Measurements from ENCODE around the gene PRDX2. TPM values are rescaled to one million over a fixed set of nuclear protein-coding genes. Genes with fewer than 3 reads are reported as not detected.
A peak's percentile ranks its signal among the peaks of the same experiment; 100 is the strongest.

The PRDX2 gene
- total and polyA plus RNA-seq, 9 donors = 143 to 191 (median 174) TPM

- Histone ChIP-seq H3K36me3 (ENCODE audit: control insufficient read depth, insufficient read depth, low read length) (no peaks in the 10 kb centered on the region), H3K27ac (ENCODE audit: low read length) (peak overlapping the region; percentile 90), H3K4me3 (ENCODE audit: low read length) (peak overlapping the region; percentile 56), H3K4me1 (ENCODE audit: control insufficient read depth, insufficient read depth, low read length) (peaks cover 81% of the 10 kb centered on the region), H3K9me3 (replicated peaks; ENCODE audit: control insufficient read depth, low read depth, low read length) (no peaks in the 10 kb centered on the region), H3K27me3 (ENCODE audit: control insufficient read depth, insufficient read depth, low read length) (no peaks in the 10 kb centered on the region)
- DNase-seq = no peak
- WGBS (ENCODE audit: insufficient coverage) = 0% methylated on average over 8 of the region's 12 CpGs
Measured at GRCh38 chr19:12782174-12782423, 19.5 kb downstream of the PRDX2 start.

- WGBS (ENCODE audit: insufficient coverage) = 20% methylated on average over 7 of the region's 15 CpGs
- H3K9me3 ChIP-seq (replicated peaks; ENCODE audit: control insufficient read depth, low read depth, low read length) = no peaks in the 10 kb centered on the region
- peak overlapping the region; percentile 99 for H3K27ac ChIP-seq (ENCODE audit: low read length)
- H3K4me3 ChIP-seq (ENCODE audit: low read length) = peak overlapping the region; percentile 70
- H3K4me1 ChIP-seq (ENCODE audit: control insufficient read depth, insufficient read depth, low read length) = peaks cover 64% of the 10 kb centered on the region
- H3K27me3 ChIP-seq (ENCODE audit: control insufficient read depth, insufficient read depth, low read length) = no peaks in the 10 kb centered on the region
- no peaks in the 10 kb centered on the region for H3K36me3 ChIP-seq (ENCODE audit: control insufficient read depth, insufficient read depth, low read length)
- DNase-seq = peak; percentile 91
Measured at GRCh38 chr19:12779162-12779993, 22.2 kb downstream of the PRDX2 start.

GRCh38 chr19:12778905-12779161 is 22.8 kb downstream of the PRDX2 start:
- Histone ChIP-seq H3K36me3 (ENCODE audit: control insufficient read depth, insufficient read depth, low read length) (no peaks in the 10 kb centered on the region), H3K27ac (ENCODE audit: low read length) (peak overlapping the region; percentile 99), H3K4me3 (ENCODE audit: low read length) (peak overlapping the region; percentile 70), H3K4me1 (ENCODE audit: control insufficient read depth, insufficient read depth, low read length) (peaks cover 59% of the 10 kb centered on the region), H3K27me3 (ENCODE audit: control insufficient read depth, insufficient read depth, low read length) (no peaks in the 10 kb centered on the region), H3K9me3 (replicated peaks; ENCODE audit: control insufficient read depth, low read depth, low read length) (no peaks in the 10 kb centered on the region)
- 3% methylated on average over 5 of the region's 6 CpGs for WGBS (ENCODE audit: insufficient coverage)
- no peak for DNase-seq

GRCh38 chr19:12778017-12778904 is 23.3 kb downstream of the PRDX2 start:
- Histone ChIP-seq H3K27me3 (ENCODE audit: control insufficient read depth, insufficient read depth, low read length) (no peaks in the 10 kb centered on the region), H3K27ac (ENCODE audit: low read length) (peak overlapping the region; percentile 99), H3K4me1 (ENCODE audit: control insufficient read depth, insufficient read depth, low read length) (peaks cover 56% of the 10 kb centered on the region), H3K4me3 (ENCODE audit: low read length) (peak overlapping the region; percentile 70), H3K9me3 (replicated peaks; ENCODE audit: control insufficient read depth, low read depth, low read length) (no peaks in the 10 kb centered on the region), H3K36me3 (ENCODE audit: control insufficient read depth, insufficient read depth, low read length) (peaks cover 3% of the 10 kb centered on the region)
- DNase-seq = peak; percentile 92
- WGBS (ENCODE audit: insufficient coverage) = 0% methylated on average over 19 of the region's 44 CpGs

- H3K9me3 ChIP-seq (replicated peaks; ENCODE audit: control insufficient read depth, low read depth, low read length) = no peaks in the 10 kb centered on the region
- no peaks in the 10 kb centered on the region for H3K27me3 ChIP-seq (ENCODE audit: control insufficient read depth, insufficient read depth, low read length)
- DNase-seq = peak; percentile 90
- peaks cover 54% of the 10 kb centered on the region for H3K4me1 ChIP-seq (ENCODE audit: control insufficient read depth, insufficient read depth, low read length)
- 7% methylated on average over 29 of the region's 43 CpGs for WGBS (ENCODE audit: insufficient coverage)
- H3K36me3 ChIP-seq (ENCODE audit: control insufficient read depth, insufficient read depth, low read length) = peaks cover 3% of the 10 kb centered on the region
- H3K4me3 ChIP-seq (ENCODE audit: low read length) = peak overlapping the region; percentile 70
- H3K27ac ChIP-seq (ENCODE audit: low read length) = peak overlapping the region; percentile 99
Measured at GRCh38 chr19:12777217-12778016, 24.2 kb downstream of the PRDX2 start.

- Histone ChIP-seq H3K27me3 (ENCODE audit: control insufficient read depth, insufficient read depth, low read length) (no peaks in the 10 kb centered on the region), H3K27ac (ENCODE audit: low read length) (peak within 1 kb of the TSS; percentile 55), H3K9me3 (replicated peaks; ENCODE audit: control insufficient read depth, low read depth, low read length) (no peaks in the 10 kb centered on the region), H3K4me3 (ENCODE audit: low read length) (peak within 1 kb of the TSS; percentile 79), H3K4me1 (ENCODE audit: control insufficient read depth, insufficient read depth, low read length) (peaks cover 53% of the 10 kb centered on the region), H3K36me3 (ENCODE audit: control insufficient read depth, insufficient read depth, low read length) (peaks cover 5% of the 10 kb centered on the region)
- WGBS (ENCODE audit: insufficient coverage) = 7% methylated on average over 37 of the region's 58 CpGs
- peak; percentile 53 for DNase-seq
Measured at GRCh38 chr19:12774588-12775555, 26.7 kb downstream of the PRDX2 start, which contains the start of gene HOOK2. HOOK2 (minus strand) TSS chr19:12775552; CDS start chr19:12775449, 103 bp downstream.

- Histone ChIP-seq H3K4me1 (ENCODE audit: control insufficient read depth, insufficient read depth, low read length) (peaks cover 46% of the 10 kb centered on the region), H3K36me3 (ENCODE audit: control insufficient read depth, insufficient read depth, low read length) (peaks cover 7% of the 10 kb centered on the region), H3K9me3 (replicated peaks; ENCODE audit: control insufficient read depth, low read depth, low read length) (no peaks in the 10 kb centered on the region), H3K27me3 (ENCODE audit: control insufficient read depth, insufficient read depth, low read length) (no peaks in the 10 kb centered on the region), H3K27ac (ENCODE audit: low read length) (no peak overlapping the region), H3K4me3 (ENCODE audit: low read length) (no peak overlapping the region)
- peak; percentile 48 for DNase-seq
- WGBS (ENCODE audit: insufficient coverage) = 94% methylated on average over 2 of the region's 2 CpGs
Measured at GRCh38 chr19:12773571-12773970, 28.0 kb downstream of the PRDX2 start.

GRCh38 chr19:12772323-12772722 is 29.3 kb downstream of the PRDX2 start:
- no peak overlapping the region for H3K27ac ChIP-seq (ENCODE audit: low read length)
- H3K36me3 ChIP-seq (ENCODE audit: control insufficient read depth, insufficient read depth, low read length) = peaks cover 13% of the 10 kb centered on the region
- no peaks in the 10 kb centered on the region for H3K9me3 ChIP-seq (replicated peaks; ENCODE audit: control insufficient read depth, low read depth, low read length)
- no peaks in the 10 kb centered on the region for H3K27me3 ChIP-seq (ENCODE audit: control insufficient read depth, insufficient read depth, low read length)
- 58% methylated on average over 2 of the region's 4 CpGs for WGBS (ENCODE audit: insufficient coverage)
- no peak for DNase-seq
- H3K4me1 ChIP-seq (ENCODE audit: control insufficient read depth, insufficient read depth, low read length) = peaks cover 34% of the 10 kb centered on the region
- no peak overlapping the region for H3K4me3 ChIP-seq (ENCODE audit: low read length)

GRCh38 chr19:12770922-12771321 is 30.7 kb downstream of the PRDX2 start:
- H3K27ac ChIP-seq (ENCODE audit: low read length) = no peak overlapping the region
- no peak overlapping the region for H3K4me3 ChIP-seq (ENCODE audit: low read length)
- peaks cover 37% of the 10 kb centered on the region for H3K4me1 ChIP-seq (ENCODE audit: control insufficient read depth, insufficient read depth, low read length)
- H3K27me3 ChIP-seq (ENCODE audit: control insufficient read depth, insufficient read depth, low read length) = no peaks in the 10 kb centered on the region
- DNase-seq = no peak
- peaks cover 14% of the 10 kb centered on the region for H3K36me3 ChIP-seq (ENCODE audit: control insufficient read depth, insufficient read depth, low read length)
- WGBS (ENCODE audit: insufficient coverage) = 92% methylated on average over 6 of the region's 13 CpGs
- H3K9me3 ChIP-seq (replicated peaks; ENCODE audit: control insufficient read depth, low read depth, low read length) = no peaks in the 10 kb centered on the region

Data from muscle of leg (tissue), 11 donors.